Stomach smooth muscle (tissue), 2 donors: ENCODE data around the gene PARD3B.

Experiments
- H3K27ac ChIP-seq: one replicate; pipeline ENCODE4 v1.7.0; 2013; ENCODE audit warnings: mild to moderate bottlenecking, low read length, inconsistent platforms
- H3K27me3 ChIP-seq, 2 donors: one replicate each; pipeline ENCODE4 v1.7.0; 2013; ENCODE audit warnings: low read length in 2 of 2; ENCODE audit not compliant: insufficient read depth in 2 of 2, control insufficient read depth in 1 of 2
- H3K36me3 ChIP-seq, 2 donors: one replicate each; pipeline ENCODE4 v1.7.0; 2013; ENCODE audit warnings: low read length in 2 of 2; ENCODE audit not compliant: control insufficient read depth in 2 of 2, insufficient read depth in 2 of 2
- H3K4me1 ChIP-seq: one replicate; pipeline ENCODE4 v1.7.0; 2013; ENCODE audit warnings: low read length; ENCODE audit not compliant: control insufficient read depth, insufficient read depth
- H3K4me3 ChIP-seq, 2 donors: one replicate each; pipeline ENCODE4 v1.7.0; 2013; ENCODE audit warnings: low read length in 2 of 2
- H3K9ac ChIP-seq, 2 donors: one replicate each; pipeline ENCODE4 v1.7.0; 2013; ENCODE audit warnings: low read length in 2 of 2, mild to moderate bottlenecking in 1 of 2
- H3K9me3 ChIP-seq, 2 donors: one replicate each; pipeline ENCODE4 v1.7.0; 2013; ENCODE audit warnings: low read length in 2 of 2; ENCODE audit not compliant: control insufficient read depth in 2 of 2
- donor health status: healthy.
- donor health status: Pancreatic carcinoma.

Gene PARD3B

GRCh38 chr2:205439621-205440020, 894.3 kb downstream of the PARD3B start:
- no peaks in the 10 kb centered on the region for H3K9me3 ChIP-seq
- no peaks in the 10 kb centered on the region for H3K4me1 ChIP-seq
- H3K27ac ChIP-seq: no peak overlapping the region
- H3K36me3 ChIP-seq: peaks cover 0 to 3% of the 10 kb centered on the region in 2 donors
- H3K4me3 ChIP-seq: no peak overlapping the region
- H3K9ac ChIP-seq: no peak overlapping the region
- no peaks in the 10 kb centered on the region for H3K27me3 ChIP-seq

GRCh38 chr2:205441524-205441923, 896.2 kb downstream of the PARD3B start:
- Histone ChIP-seq H3K4me1 (no peaks in the 10 kb centered on the region), H3K9ac (no peak overlapping the region), H3K36me3 (peaks cover 0 to 3% of the 10 kb centered on the region in 2 donors), H3K4me3 (no peak overlapping the region), H3K9me3 (no peaks in the 10 kb centered on the region), H3K27ac (no peak overlapping the region), H3K27me3 (no peaks in the 10 kb centered on the region)

- Histone ChIP-seq H3K4me1 (no peaks in the 10 kb centered on the region), H3K4me3 (no peak overlapping the region), H3K36me3 (no peaks in the 10 kb centered on the region), H3K27me3 (no peaks in the 10 kb centered on the region), H3K9me3 (no peaks in the 10 kb centered on the region), H3K27ac (no peak overlapping the region), H3K9ac (no peak overlapping the region)
Observed at GRCh38 chr2:205448189-205448588, 902.9 kb downstream of the PARD3B start.

GRCh38 chr2:205451901-205452512, 906.7 kb downstream of the PARD3B start:
- no peaks in the 10 kb centered on the region for H3K27me3 ChIP-seq
- H3K4me1 ChIP-seq: no peaks in the 10 kb centered on the region
- H3K27ac ChIP-seq: no peak overlapping the region
- no peak overlapping the region for H3K4me3 ChIP-seq
- no peak overlapping the region for H3K9ac ChIP-seq
- H3K36me3 ChIP-seq: no peaks in the 10 kb centered on the region
- H3K9me3 ChIP-seq: no peaks in the 10 kb centered on the region

- H3K9ac ChIP-seq: no peak overlapping the region
- H3K36me3 ChIP-seq: no peaks in the 10 kb centered on the region
- H3K27me3 ChIP-seq: no peaks in the 10 kb centered on the region
- H3K4me3 ChIP-seq: no peak overlapping the region
- no peaks in the 10 kb centered on the region for H3K9me3 ChIP-seq
- H3K27ac ChIP-seq: no peak overlapping the region
- no peaks in the 10 kb centered on the region for H3K4me1 ChIP-seq
Observed at GRCh38 chr2:205453202-205453601, 907.9 kb downstream of the PARD3B start.

- H3K9ac ChIP-seq: no peak overlapping the region
- no peaks in the 10 kb centered on the region for H3K27me3 ChIP-seq
- H3K4me1 ChIP-seq: no peaks in the 10 kb centered on the region
- no peak overlapping the region for H3K27ac ChIP-seq
- no peaks in the 10 kb centered on the region for H3K36me3 ChIP-seq
- no peaks in the 10 kb centered on the region for H3K9me3 ChIP-seq
- no peak overlapping the region for H3K4me3 ChIP-seq
Observed at GRCh38 chr2:205456682-205457081, 911.4 kb downstream of the PARD3B start.

GRCh38 chr2:205460217-205460616, 914.9 kb downstream of the PARD3B start:
- Histone ChIP-seq H3K36me3 (no peaks in the 10 kb centered on the region), H3K27me3 (no peaks in the 10 kb centered on the region), H3K4me1 (no peaks in the 10 kb centered on the region), H3K4me3 (no peak overlapping the region), H3K27ac (no peak overlapping the region), H3K9me3 (no peaks in the 10 kb centered on the region), H3K9ac (no peak overlapping the region)

- H3K4me1 ChIP-seq: no peaks in the 10 kb centered on the region
- no peaks in the 10 kb centered on the region for H3K36me3 ChIP-seq
- no peaks in the 10 kb centered on the region for H3K9me3 ChIP-seq
- H3K9ac ChIP-seq: no peak overlapping the region
- no peaks in the 10 kb centered on the region for H3K27me3 ChIP-seq
- H3K4me3 ChIP-seq: no peak overlapping the region
- no peak overlapping the region for H3K27ac ChIP-seq
Observed at GRCh38 chr2:205461169-205461568, 915.9 kb downstream of the PARD3B start.

GRCh38 chr2:205461678-205462665, 916.7 kb downstream of the PARD3B start:
- Histone ChIP-seq H3K9me3 (no peaks in the 10 kb centered on the region), H3K4me1 (no peaks in the 10 kb centered on the region), H3K27me3 (no peaks in the 10 kb centered on the region), H3K4me3 (no peak overlapping the region), H3K9ac (no peak overlapping the region), H3K27ac (no peak overlapping the region), H3K36me3 (no peaks in the 10 kb centered on the region)

- H3K27me3 ChIP-seq: no peaks in the 10 kb centered on the region
- no peak overlapping the region for H3K4me3 ChIP-seq
- H3K27ac ChIP-seq: no peak overlapping the region
- H3K36me3 ChIP-seq: no peaks in the 10 kb centered on the region
- no peak overlapping the region for H3K9ac ChIP-seq
- no peaks in the 10 kb centered on the region for H3K4me1 ChIP-seq
- no peaks in the 10 kb centered on the region for H3K9me3 ChIP-seq
Observed at GRCh38 chr2:205462681-205463345, 917.5 kb downstream of the PARD3B start.
